Measurements from ENCODE around the gene SH3PXD2A.

- no peak for TF ChIP-seq POLR2AphosphoS5 (IDR thresholded peaks at IDR 0.05)
- TF ChIP-seq CTCF (IDR thresholded peaks at IDR 0.05): no peak
- TF ChIP-seq POLR2A (IDR thresholded peaks at IDR 0.05): no peak
- TF ChIP-seq EP300 (IDR thresholded peaks at IDR 0.05; ENCODE audit: low read depth): no peak
Measured at GRCh38 chr10:103855852-103856796, 748 bp upstream of the SH3PXD2A start.
